ENCODE data around the gene ARHGAP10.

ARHGAP10 gene

DNA sequence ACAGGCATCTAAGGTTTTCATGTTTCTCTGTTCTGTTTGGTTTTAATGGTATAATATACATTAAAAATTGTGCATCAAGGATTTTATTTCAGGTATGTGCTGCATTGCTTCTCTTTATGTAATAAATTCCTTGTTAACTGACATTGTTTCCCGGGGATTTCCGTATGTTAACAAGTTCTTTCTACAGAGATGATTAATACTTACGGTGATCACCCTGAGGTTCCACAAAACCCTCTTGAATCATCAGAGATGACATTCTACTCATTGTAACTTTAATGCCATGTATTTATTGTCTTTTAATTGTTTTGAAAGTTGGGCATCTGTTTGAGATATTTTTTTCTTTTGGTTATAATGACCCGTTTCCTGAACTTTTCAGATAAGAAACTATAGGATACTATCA, 37.5 kb downstream of the ARHGAP10 start:
- no peak for DNase-seq (ENCODE audit: low read depth in 2 of 2)

DNA sequence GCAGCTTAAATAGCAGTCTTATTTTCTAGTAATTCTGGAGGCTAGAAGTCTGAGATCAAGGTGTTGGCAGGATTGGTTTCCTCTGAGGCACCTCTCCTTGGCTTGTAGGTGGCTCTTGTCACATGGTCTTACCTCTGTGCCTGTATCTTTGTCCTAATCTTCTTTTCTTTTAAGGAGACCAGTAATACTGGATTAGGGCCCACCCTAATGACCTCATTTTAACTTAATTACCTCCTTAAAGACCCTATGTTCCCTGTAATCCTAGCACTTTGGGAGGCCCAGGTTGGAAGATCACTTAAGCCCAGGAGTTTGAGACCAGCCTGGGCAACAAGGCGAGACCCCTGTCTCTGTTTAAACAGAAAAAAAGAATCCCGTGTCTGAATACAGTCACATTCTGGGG, 38.9 kb downstream of the ARHGAP10 start:
- no peak for DNase-seq (ENCODE audit: low read depth in 2 of 2)

DNA sequence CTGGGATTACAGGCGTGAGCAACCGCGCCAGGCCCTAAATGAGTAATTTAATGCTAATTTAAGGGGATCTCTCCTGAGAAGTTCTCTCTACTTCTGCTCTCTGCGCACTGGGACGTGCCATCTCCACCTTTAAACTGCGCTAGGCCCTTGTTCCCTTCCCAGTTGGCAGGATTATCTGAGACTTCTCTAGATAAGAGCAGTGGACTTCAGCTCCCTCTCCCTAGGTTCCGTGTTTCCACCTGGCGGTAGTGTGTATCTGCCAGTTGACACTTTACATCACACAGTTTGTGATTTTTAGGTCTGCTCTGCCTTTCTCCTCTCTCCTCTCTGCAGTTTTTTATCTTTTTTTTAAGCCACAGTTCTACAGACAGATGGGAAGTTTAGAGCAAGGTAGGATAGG, 40.2 kb downstream of the ARHGAP10 start:
- no peak for DNase-seq (ENCODE audit: low read depth in 2 of 2)

DNA sequence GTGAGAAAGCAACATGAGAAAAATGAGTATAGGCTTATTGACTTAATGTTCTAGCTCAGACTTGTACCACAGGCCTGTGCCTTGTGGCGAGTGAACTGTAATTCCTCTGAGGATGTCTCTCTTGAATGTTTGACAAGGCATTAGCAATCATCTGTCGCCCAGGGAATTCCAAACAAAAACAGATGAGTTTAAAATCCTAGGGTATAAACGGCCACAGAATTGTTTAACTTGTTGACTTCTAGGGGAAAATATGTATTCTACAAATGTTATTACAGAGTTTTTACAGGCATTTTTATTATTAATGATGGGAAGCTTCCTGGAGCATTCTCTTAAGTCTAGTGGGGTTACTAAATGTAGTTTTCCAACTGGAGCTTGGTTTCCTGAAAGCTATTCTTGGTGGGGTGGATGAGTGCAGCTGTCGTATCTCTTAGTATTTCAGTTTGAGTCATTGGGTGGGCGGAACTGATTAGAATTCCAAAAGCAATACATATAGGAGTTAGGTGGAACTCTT, 40.6 kb downstream of the ARHGAP10 start:
- no peak for DNase-seq (ENCODE audit: low read depth in 2 of 2)

DNA sequence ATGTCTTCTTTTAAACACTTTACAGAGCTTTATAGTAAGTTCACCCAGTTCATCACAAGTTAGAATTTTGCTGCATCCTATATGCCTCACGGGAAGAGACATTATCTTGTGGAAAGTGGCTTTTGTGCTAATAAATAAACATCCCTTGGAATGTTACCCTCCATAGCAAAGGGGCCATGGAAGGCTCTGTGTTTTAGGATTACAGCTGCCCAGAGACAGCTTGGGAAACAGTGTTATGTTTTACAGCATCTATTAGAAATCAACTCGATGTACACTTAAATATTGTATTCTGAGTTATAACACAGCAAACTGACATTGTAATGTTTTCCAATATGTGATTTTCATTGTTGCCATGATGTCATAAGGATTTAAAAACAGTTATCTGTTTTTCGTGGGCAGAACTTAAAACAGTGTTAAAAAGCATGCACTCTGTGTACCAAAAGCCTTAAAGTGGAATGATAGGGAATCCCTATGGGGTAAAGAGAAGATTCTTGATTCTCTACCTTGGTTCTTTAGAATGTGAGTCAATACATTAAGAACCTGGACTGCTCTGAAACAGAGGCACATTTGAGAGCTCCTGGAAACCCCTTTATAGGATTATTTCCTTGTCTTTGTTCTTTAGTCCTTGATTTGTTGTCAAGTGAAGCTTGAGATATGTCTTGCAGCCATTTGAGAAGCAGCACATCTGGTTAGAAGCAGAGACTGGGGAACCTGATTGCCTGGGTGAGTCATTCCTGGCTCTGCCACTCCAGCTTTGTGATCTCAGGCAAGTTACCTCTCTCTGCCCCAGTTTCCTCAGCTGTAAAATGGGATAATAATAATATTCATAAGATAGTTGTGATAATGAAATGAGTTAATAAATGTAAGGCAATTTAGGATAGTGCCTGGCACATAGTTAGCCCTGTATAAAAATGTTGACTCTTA, 41.6 kb downstream of the ARHGAP10 start:
- no peak for DNase-seq (ENCODE audit: low read depth in 2 of 2)

DNA sequence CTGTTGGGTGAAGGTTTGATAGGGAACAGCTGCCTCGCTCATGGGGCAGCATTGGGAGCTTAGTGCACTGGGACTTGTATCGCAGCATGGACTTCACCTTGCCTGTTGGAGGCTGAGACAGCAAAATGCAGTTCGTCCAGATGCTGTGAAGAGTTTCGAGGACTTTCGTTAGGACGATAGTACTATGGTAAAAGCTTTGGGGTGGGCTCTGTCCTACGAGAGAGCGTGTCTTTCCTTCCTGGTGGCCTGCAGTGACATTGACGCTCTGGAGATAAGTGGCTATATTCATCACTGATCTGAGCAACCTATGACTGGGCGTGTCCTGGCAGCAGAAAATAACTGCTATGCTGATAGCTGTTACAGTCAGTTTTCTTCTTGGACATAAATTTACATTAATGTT, 44.8 kb downstream of the ARHGAP10 start:
- no peak for DNase-seq (ENCODE audit: low read depth in 2 of 2)

DNA sequence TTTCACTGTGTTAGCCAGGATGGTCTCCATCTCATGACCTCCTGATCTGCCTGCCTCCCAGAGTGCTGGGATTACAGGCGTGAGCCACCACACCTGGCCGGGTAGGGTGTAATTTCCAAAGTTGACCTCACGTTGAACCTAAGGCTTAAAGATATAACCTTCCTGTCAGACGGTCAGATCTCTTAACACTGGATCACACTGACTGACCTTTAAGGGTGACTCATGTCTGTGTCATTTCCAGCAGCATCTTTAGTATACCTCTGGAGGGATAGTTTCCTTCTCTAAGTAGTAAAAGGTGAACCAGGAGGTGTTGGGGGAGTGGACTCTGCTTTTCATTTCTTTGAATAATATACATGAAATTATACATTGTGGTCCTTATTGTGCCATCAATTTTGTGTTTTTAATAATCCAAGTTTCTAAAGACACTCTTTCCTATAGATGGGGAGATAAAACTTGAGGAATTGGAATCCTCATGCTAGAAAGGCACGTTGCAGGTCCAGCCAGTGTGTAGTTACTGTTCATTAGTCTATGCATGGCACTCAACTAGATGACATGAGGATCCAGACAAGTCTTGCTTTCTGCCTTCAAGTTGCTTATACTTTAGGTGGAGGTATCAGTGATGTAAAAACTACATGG, 45.7 kb downstream of the ARHGAP10 start:
- DNase-seq (ENCODE audit: low read depth in 2 of 2) = no peak

DNA sequence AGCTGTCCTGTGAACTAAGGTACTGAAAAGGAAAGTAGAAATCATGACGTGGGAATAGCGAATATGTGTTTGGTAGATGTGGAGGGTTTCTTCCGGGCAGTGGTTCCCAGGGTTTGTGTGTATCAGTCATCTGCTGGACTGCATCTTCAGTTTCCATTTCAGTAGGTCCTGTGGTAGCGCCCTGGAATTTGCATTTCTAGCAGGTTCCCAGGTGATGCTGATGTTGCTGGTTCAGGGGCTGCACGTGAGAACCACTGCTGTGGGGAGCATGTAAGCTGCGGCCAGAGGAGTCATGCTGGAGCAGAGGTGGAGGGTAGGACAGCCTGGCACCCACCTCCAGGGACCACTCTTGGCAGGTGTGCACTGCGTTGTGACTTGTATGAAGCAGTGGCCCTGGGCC, 47.1 kb downstream of the ARHGAP10 start:
- no peak for DNase-seq (ENCODE audit: low read depth in 2 of 2)

DNA sequence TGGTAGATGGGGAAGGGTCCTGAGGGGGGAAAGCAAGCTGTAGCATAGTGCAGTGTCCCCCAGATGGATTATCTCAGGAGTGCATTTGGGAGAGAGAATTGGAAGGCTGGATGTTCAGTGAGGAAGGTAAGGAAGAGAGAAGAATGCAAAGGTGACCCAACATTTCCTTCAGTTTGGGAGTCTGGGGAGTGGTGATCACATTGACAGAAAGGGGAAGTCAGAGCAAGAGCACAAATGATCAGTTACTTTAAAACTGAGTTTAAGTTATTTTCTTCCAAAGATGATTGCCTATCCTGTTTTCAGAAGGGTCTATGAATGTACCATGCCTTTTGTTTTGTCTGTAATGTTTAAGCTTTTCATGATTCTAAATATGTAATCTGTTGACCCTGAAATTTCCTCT, 47.6 kb downstream of the ARHGAP10 start:
- no peak for DNase-seq (ENCODE audit: low read depth in 2 of 2)

DNA sequence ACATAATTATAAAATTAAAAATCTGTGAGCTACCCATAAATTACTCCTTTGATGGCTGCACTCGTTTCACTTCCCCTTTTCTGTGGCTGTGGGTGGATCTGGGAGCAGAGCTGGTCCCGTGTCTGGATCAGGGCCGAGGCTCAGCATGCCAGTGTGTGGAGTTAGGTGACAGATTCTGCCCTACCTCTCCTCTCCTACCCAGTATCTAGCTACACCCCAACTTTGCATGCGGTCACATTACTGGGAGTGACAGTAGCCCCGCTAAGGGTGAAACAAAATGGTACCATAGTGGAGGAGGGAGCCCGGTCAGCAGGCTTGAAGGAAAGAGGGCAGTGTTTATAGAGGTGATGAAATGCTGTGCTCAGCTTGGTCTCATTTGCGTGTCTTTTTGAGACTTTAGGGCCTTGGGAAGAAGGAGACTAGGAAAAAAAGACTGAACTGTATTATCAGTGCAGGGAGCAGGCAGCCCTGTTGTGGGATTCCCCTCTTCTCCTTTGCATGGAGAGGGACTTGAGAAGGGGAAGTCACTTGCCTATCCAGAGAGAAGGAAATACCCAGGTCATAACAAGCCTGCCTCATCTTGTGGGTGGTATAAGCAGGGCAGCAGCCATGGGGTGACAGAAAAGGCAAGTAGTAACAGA, 48.4 kb downstream of the ARHGAP10 start:
- no peak for DNase-seq (ENCODE audit: low read depth in 2 of 2)

DNA sequence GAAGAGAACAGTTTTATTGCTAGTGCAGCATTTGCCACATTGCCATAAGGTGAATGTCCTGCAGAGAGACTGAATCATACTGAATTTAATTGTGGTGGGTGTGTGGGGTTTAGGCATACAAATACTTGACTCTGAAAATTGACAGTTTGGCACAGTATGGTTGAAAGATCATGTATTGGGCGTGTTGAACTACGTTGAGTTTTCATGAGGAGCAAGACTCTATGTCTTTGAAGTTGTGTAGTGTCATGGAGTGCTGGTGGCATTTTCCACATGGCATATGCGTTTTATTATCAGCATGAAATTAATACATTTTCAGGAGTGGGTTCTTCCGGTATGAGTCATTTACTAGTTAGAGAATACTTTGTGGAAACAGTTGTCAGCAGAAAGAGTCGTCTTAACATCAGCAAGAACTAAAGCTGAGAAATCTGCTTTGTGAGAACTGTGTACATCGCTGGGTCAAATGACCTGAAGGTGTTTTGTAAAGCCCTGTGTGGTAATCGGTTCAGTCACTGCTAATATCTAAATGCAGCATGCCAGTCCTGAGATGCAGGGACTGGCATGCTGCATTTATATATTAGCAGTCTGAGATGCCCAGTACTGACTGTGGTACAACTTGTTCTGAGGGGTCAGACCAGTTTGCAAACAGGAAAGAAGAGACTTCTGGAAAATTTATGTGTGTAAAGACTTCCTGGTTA, 50.3 kb downstream of the ARHGAP10 start:
- DNase-seq (ENCODE audit: low read depth in 2 of 2) = no peak

DNA sequence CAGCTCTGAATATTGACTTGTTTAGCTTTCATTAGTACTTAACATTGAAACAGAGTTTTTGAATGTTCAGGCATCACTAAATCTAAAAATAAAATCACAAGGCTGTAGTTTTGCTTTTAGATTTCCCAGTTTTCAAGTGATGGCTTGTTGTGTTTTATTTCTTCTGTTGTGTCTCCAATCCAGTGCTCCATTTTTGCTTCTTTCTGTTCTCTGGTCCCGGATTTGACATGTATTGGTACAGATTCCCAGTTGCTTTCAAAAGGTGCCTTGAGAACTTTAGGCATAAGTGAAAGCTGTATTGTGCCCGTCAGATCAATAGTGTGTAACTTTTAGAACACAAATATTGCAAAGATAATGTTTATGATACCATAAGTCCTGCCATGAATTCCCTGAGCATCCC, 53.2 kb downstream of the ARHGAP10 start:
- DNase-seq (ENCODE audit: low read depth in 2 of 2) = no peak

DNA sequence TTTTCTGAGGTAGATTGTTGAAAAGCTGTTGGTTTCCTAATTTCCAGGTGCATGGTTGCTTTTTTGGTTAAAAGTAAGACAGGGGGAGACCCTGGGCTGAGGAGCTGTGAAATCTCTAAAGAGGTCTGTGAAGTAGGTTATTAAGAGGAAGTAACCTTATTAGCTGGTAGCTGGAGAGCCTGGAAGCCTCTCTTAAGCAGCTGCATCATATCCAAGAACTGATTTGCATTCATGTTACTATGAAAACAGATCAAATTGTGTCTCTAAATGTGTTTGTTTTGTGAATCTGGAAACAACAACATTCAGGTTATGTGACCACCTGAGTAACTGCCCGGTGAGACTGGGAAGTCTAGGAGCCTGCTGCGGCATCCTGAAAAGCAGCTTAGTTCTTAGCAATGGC, 54.1 kb downstream of the ARHGAP10 start:
- DNase-seq (ENCODE audit: low read depth in 2 of 2) = no peak

DNA sequence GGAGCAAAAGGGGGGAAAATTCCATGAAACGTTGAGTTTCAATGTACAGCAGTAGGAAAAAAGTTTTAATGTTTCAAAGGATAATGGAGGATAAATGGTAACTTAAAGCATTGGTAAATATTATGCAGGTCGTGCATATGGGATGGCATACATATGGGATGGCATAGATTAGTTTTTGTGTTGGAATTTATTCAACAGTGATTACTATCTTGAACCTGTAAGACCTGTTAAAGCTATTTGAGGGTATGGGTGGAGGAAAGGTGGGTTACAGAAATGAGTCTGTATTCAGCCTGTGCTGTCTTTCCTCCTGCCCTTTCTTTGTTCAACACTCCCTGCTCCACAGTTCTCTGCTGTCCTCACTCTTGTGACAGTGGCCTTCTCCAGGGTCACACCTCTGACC, 54.6 kb downstream of the ARHGAP10 start:
- no peak for DNase-seq (ENCODE audit: low read depth in 2 of 2)

DNA sequence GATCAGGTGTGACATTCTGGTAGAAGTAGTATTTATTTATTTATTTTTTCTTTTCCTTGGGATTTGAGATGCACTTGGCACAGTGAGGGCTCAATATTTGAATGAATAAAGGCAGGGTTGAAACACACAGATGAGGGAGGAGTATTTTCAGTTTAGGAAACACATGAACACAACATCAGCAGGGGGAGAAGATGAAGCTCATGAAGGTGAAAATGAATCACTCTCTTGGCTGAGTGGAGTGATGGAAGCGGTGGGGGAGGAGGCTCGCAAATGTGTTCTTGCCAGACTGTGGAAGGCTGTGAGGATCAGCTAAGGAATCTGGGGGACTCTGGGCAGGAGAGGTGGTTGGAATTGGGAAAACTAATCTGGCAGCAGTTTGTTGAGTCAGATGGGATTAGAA, 55.3 kb downstream of the ARHGAP10 start:
- no peak for DNase-seq (ENCODE audit: low read depth in 2 of 2)

DNA sequence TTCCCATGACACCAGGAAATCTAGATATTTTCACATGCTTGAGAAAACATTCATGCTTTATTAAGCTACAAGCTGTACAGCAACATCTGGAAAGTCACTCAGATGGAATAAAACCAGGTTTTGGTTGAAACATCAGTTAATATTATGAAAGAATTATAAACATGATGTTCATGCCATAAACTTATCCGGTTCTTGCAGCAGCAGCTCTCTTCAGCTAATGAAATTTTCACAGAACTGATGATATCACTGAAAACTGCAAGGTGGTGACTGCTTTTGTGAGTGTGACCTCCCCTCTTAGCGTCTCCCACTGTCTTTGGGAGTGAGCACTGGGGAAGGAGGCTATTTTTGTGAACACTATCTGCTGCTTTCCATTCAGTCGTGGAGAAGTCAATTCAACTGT, 56.9 kb downstream of the ARHGAP10 start:
- no peak for DNase-seq (ENCODE audit: low read depth in 2 of 2)

DNA sequence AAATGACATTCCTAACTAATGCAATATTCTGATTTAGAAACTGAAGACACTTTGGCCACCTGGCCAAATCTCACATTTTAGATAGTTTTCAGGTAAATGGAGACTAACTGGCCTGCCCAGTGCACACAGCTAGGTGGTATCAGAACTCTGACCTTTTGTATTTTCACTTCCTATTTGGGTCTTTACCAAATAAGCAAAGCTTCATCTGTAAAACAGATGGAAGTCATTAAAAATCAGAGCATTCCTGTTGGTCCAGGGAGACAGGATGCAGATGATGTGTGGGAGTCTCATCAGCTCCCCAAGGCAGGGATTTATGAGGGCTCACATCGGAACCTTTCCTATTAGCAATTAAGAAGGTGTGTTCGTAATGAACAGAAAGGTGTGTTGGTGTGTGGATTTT, 57.7 kb downstream of the ARHGAP10 start:
- no peak for DNase-seq (ENCODE audit: low read depth in 2 of 2)

DNA sequence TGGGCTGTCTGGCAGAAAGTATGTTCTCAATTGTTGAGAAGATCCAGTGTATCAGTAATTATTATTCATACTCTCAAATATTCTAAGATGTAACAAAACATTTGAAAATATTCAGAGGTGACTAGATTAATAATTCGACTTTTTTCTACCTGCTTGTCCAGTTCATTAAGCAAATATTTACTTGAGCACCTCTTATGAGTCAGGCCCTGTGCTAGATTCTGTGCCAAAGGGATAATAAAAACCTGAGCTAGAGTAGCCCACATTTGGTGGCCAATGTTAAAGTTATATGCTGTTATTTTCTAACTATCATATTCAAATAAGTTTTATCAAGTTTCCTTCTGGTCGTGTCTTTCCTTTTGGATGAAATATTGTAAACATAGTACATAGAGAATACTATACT, 58.5 kb downstream of the ARHGAP10 start:
- DNase-seq (ENCODE audit: low read depth in 2 of 2) = no peak

DNA sequence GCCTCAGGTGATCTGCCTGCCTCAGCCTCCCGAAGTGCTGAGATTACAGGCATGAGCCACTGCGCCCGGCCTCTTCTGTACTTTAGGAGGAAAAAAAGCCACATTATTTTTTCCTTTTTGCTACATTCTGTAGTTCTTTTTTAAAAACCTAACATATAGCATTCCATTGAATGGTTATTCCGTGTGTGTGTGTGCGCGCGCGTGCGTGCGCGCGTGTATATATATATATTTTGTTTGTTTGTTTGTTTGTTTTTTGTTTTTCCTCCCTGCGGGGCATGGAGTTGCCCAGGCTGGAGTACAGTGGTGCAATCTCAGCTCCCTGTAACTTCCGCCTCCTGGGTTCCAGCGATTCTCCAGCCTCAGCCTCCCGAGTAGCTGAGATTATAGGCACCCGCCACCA, 59.5 kb downstream of the ARHGAP10 start:
- DNase-seq (ENCODE audit: low read depth in 2 of 2) = no peak

DNA sequence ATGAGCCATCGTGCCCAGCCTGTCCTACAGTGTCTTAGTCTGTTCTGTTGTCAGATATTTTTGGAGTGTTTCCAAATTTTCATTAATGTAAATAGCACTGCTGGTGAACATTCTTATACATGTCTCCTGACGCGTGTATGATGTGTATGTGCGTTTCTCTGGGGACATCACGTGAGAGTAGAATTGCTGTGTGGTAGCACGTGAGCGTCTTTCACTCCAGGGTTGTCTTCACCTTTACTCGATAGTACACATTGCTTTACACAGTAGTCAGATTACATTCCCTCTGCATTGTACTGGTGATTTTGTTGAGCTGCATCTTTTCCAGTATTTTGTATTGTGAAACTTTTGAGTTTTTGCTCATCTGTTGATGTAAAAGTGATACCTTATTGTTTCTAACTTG, 60.0 kb downstream of the ARHGAP10 start:
- no peak for DNase-seq (ENCODE audit: low read depth in 2 of 2)

DNA sequence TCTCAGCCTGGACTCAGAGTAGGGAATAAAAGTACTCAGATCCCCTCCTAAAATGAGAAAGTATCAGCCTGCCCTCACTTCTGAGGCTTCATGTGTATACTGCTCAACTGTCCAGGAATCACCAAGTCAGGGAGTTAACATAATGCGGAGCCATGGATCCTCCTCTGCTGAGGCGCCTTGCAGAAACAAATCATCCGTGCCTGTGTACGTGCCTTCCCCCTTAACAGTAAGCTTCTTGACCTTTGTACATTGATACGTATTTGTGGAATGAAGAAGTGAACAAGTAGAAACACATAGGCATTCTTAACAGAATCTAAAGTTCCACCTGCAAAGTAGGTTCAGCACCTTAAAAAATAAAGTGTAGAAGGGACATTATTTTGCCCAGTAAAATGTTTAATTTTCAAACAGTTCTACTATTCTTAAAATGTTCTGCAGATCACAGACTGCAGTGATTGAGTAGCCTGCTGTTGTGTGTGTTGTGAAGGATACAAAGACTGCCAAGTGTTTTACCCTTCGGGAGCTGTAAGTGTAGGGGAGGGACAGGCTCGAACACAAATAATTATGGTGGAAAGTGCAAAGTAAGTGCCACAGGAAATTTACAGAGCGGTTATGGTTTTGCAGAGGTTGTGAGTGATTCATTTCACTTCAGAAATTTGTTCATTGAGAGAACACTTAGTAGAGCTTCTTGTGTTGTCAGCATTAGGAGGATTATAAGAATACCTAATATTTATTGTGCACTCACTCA, 61.9 kb downstream of the ARHGAP10 start:
- no peak for DNase-seq (ENCODE audit: low read depth in 2 of 2)

Measured in stimulated activated CD8-positive, alpha-beta memory T cell treated with anti-CD3 and anti-CD28 coated beads, Interleukin-2, amount 100 ng/mL, for 1 hour (primary cell).